Endodermal cell (in vitro differentiated cells): Measurements from ENCODE around the gene DIPK1C. TPM values are rescaled to one million over a fixed set of nuclear protein-coding genes. Genes with fewer than 3 reads are reported as not detected.

Experiments
- DNase-seq: peaks from one replicate; pipeline ENCODE4 v3.0.0-alpha.2; 2017
- H3K27ac ChIP-seq: 2 replicates; pipeline ENCODE4 v1.5.1; 2013; ENCODE audit warnings: mild to moderate bottlenecking, low read depth, low read length, moderate library complexity
- H3K27me3 ChIP-seq: 2 replicates; pipeline ENCODE4 v1.6.1; 2013; ENCODE audit warnings: mild to moderate bottlenecking, low read length, moderate library complexity; ENCODE audit not compliant: insufficient read depth, control insufficient read depth, poor library complexity, severe bottlenecking
- H3K36me3 ChIP-seq: 2 replicates; pipeline ENCODE4 v1.7.0; 2013; ENCODE audit warnings: mild to moderate bottlenecking, low read length, moderate library complexity; ENCODE audit not compliant: control insufficient read depth, insufficient read depth
- H3K4me1 ChIP-seq: one replicate; pipeline ENCODE4 v1.7.0; 2013; ENCODE audit warnings: low read length; ENCODE audit not compliant: control insufficient read depth, insufficient read depth
- H3K4me3 ChIP-seq: 2 replicates; pipeline ENCODE4 v1.5.1; 2013; ENCODE audit warnings: mild to moderate bottlenecking, low read length, moderate library complexity
- H3K9ac ChIP-seq: 2 replicates; pipeline ENCODE4 v1.6.1; 2013; ENCODE audit warnings: mild to moderate bottlenecking, low read length, moderate library complexity; ENCODE audit not compliant: poor library complexity, severe bottlenecking; ENCODE audit errors: extremely low read depth
- H3K9me3 ChIP-seq: 2 replicates; pipeline ENCODE4 v1.6.1; 2013; ENCODE audit warnings: mild to moderate bottlenecking, low read length, moderate library complexity; ENCODE audit not compliant: control insufficient read depth
- H3K27ac Mint-ChIP-seq: 2 replicates; pipeline ENCODE4 v1.8.0; 2020; ENCODE audit warnings: mixed read lengths
- H3K27me3 Mint-ChIP-seq: 2 replicates; pipeline ENCODE4 v1.8.0; 2021; ENCODE audit warnings: mild to moderate bottlenecking, mixed read lengths; ENCODE audit not compliant: insufficient read depth
- H3K36me3 Mint-ChIP-seq: 2 replicates; pipeline ENCODE4 v1.8.0; 2020; ENCODE audit warnings: low read depth, mixed read lengths
- H3K4me1 Mint-ChIP-seq: 2 replicates; pipeline ENCODE4 v1.8.0; 2020; ENCODE audit warnings: mixed read lengths
- H3K4me3 Mint-ChIP-seq: 2 replicates; pipeline ENCODE4 v1.8.0; 2020; ENCODE audit warnings: mild to moderate bottlenecking, moderate library complexity, mixed read lengths
- H3K9me3 Mint-ChIP-seq: 2 replicates; pipeline ENCODE4 v1.8.0; 2020; ENCODE audit warnings: mild to moderate bottlenecking, mixed read lengths
- WGBS, 2 experiments: methylation state at CpG; one replicate each; pipeline versions ENCODE4 v1.1.5 to v1.1.7; 2013; ENCODE audit warnings: missing lambda C conversion rate in 2 of 2, mixed read lengths in 1 of 2; ENCODE audit not compliant: insufficient coverage in 1 of 2, insufficient read length in 1 of 2; 5-methylcytosine and 5-hydroxymethylcytosine counted together
- total RNA-seq, 2 donors: library from RNA; stranded (reverse); fragmentation: NEBNext Ultra II Directional in 1 of 2; extraction: Animal tissue kit (Norgen Biotek cat#: 25700) in 1 of 2; gene quantifications; 2 replicates in 1 of 2; 3 replicates in 1 of 2; pipeline ENCODE4 v1.2.1, GENCODE V29; 2021
- TF ChIP-seq, protein P1 (sequence below): fragments of 200-600 bp; sonication (generic); conservative IDR thresholded peaks from 2 replicates; pipeline ENCODE4 v1.5.0; 2021; ENCODE audit warnings: antibody characterized with exemption, mild to moderate bottlenecking

Gene DIPK1C
- total RNA-seq, 2 donors from 2014 or later = 0.13 TPM; not detected in 1

DNA sequence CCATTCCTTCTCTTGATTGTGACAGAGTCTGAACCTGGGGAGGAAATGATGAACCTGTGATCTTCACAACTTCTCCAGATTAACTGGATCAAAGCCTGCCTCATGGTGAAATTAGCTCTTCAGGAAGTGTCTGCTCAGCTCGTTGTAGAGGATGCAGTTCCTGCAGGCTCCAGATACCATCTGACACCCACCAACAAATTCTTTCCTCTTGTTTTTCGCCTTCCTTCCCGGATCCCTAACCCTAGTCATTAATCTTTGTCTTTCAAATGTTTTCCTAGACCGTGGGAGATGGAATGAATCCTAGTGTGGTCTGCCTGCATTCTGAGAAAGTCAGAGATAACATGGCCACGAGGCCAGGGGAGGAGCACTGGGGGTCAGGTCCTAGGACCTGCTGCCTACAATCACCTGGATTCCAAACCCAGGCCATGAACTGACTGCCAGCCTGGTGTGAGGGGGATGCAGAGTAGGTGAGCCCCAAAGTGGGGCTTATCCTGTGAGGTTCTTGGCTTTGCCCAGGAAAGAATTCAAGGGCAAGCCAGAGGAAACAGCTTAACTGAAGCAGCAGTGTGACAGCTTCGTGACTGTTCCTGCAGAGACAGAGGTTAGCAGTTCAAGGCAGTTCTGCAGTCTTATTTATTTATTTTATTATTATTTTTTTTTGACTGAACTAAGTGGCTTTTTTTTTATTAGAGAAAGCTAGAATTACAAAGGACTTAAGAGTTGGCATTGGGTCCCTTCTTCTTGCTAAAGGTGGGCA, 67.8 kb downstream of the DIPK1C start:
- no peak for DNase-seq
- TF ChIP-seq, protein P1, sequence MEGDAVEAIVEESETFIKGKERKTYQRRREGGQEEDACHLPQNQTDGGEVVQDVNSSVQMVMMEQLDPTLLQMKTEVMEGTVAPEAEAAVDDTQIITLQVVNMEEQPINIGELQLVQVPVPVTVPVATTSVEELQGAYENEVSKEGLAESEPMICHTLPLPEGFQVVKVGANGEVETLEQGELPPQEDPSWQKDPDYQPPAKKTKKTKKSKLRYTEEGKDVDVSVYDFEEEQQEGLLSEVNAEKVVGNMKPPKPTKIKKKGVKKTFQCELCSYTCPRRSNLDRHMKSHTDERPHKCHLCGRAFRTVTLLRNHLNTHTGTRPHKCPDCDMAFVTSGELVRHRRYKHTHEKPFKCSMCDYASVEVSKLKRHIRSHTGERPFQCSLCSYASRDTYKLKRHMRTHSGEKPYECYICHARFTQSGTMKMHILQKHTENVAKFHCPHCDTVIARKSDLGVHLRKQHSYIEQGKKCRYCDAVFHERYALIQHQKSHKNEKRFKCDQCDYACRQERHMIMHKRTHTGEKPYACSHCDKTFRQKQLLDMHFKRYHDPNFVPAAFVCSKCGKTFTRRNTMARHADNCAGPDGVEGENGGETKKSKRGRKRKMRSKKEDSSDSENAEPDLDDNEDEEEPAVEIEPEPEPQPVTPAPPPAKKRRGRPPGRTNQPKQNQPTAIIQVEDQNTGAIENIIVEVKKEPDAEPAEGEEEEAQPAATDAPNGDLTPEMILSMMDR = no peak
- no peak overlapping the region for H3K9ac ChIP-seq
- Mint-ChIP-seq H3K4me1 (peaks cover 31% of the 10 kb centered on the region), H3K9me3 (no peaks in the 10 kb centered on the region), H3K27me3 (no peaks in the 10 kb centered on the region), H3K27ac (no peak overlapping the region), H3K36me3 (no peaks in the 10 kb centered on the region), H3K4me3 (no peak overlapping the region)
- H3K36me3 ChIP-seq = no peaks in the 10 kb centered on the region
- no peaks in the 10 kb centered on the region for H3K27me3 ChIP-seq
- no peak overlapping the region for H3K27ac ChIP-seq
- H3K9me3 ChIP-seq = no peaks in the 10 kb centered on the region
- 59 to 80% methylated on average over 1 to 6 of the region's 6 CpGs for WGBS, 2 experiments
- H3K4me3 ChIP-seq = no peak overlapping the region
- H3K4me1 ChIP-seq = peaks cover 6% of the 10 kb centered on the region

DNA sequence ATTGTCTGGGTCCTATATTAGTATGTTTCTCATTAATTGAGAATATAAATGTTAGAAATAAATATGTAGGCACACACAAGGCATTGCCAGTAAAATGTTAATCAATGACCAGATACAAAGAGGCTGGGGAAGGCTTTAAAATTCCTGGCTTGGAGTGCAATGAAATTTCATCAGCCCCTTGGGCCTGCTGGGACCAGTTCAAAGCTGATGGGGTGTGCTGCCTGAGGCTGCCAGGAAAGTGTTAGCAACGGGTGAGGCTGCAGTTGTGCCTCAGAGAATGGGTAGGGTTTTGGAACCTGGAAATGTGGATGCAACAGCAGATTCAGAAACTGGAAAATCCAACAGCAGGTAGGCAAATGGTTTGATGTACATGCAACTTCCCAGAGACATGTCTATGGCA, 68.9 kb downstream of the DIPK1C start:
- no peak overlapping the region for H3K4me3 Mint-ChIP-seq
- Histone ChIP-seq H3K36me3 (no peaks in the 10 kb centered on the region), H3K27me3 (no peaks in the 10 kb centered on the region), H3K4me3 (no peak overlapping the region), H3K4me1 (peaks cover 11% of the 10 kb centered on the region), H3K27ac (no peak overlapping the region), H3K9ac (no peak overlapping the region), H3K9me3 (no peaks in the 10 kb centered on the region)
- 44% methylated on average over 1 of the region's 1 CpG; no CpG with 5 or more reads in 1 of the 2 experiments for whole genome bisulfite sequencing, 2 experiments
- DNase-seq = no peak
- peaks cover 30% of the 10 kb centered on the region for H3K4me1 Mint-ChIP-seq
- no peak overlapping the region for H3K27ac Mint-ChIP-seq
- peaks cover 2% of the 10 kb centered on the region for H3K36me3 Mint-ChIP-seq
- no peaks in the 10 kb centered on the region for H3K27me3 Mint-ChIP-seq
- peaks cover 5% of the 10 kb centered on the region for H3K9me3 Mint-ChIP-seq
- TF ChIP-seq, protein P1 = no peak

DNA sequence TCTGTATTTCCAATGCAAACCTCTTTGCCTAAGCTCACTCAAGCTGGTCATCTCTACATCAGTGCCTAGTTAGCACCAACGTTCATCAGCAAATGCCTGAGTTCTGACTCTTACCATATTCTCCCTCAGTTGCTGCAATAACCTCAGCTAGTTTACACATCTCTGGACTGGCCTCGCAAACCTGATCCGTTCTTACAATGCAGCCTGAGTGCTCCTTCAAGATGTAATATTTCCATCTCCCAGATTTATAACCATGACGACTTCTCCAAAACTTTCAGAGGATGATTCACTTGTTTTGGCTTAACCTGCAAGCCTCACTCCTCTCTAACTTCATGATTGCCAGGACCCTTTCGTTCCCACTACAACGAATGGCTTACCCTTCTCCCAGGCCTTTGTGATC, 69.7 kb downstream of the DIPK1C start:
- H3K4me3 Mint-ChIP-seq = no peak overlapping the region
- peaks cover 6% of the 10 kb centered on the region for H3K9me3 ChIP-seq
- H3K4me1 Mint-ChIP-seq = peaks cover 29% of the 10 kb centered on the region

More for the DNA sequence above, 69.7 kb downstream of the DIPK1C start:
- Mint-ChIP-seq H3K9me3 (peaks cover 12% of the 10 kb centered on the region), H3K36me3 (peaks cover 4% of the 10 kb centered on the region), H3K27me3 (no peaks in the 10 kb centered on the region), H3K27ac (no peak overlapping the region)
- TF ChIP-seq, protein P1 = no peak
- Histone ChIP-seq H3K4me3 (no peak overlapping the region), H3K36me3 (no peaks in the 10 kb centered on the region), H3K9ac (no peak overlapping the region), H3K4me1 (peaks cover 11% of the 10 kb centered on the region), H3K27ac (no peak overlapping the region), H3K27me3 (no peaks in the 10 kb centered on the region)
- DNase-seq = no peak
- 84 to 87% methylated on average over 6 of the region's 6 CpGs for whole genome bisulfite sequencing, 2 experiments

Other genes with a start within 250 kb of the DIPK1C start
- gene CYB5A, start 165.3 kb downstream of the DIPK1C start, total RNA-seq = 100 to 1,000 TPM in 1 of 2 donors, 10 to 100 TPM in 1; 72.6 to 124 TPM
- gene C18orf63, start 141.5 kb downstream of the DIPK1C start, total RNA-seq = not detected
- 100 to 1,000 TPM; 385 to 416 TPM for gene CNDP2, start 39.1 kb upstream of the DIPK1C start, total RNA-seq
- gene CNDP1, start 77.2 kb upstream of the DIPK1C start, total RNA-seq = under 1 TPM in 1 of 2 donors, not detected in 1; 0.51 TPM
- gene ZNF407, start 140.6 kb upstream of the DIPK1C start, total RNA-seq = 10 to 100 TPM in 1 of 2 donors, 1 to 10 TPM in 1; 7.6 to 13.1 TPM